GM23248 (cell line): ENCODE measurements around the gene ADAMTS7. TPM values are rescaled to one million over a fixed set of nuclear protein-coding genes. Genes with fewer than 3 reads are reported as not detected.
"Not testable (repeated sequence)": the region's sequence is repeated elsewhere in the genome, so short reads cannot be mapped to it uniquely, and the experiment has no call there.

ENCODE experiments used
- DNase-seq: peaks from one replicate; pipeline ENCODE4 v3.0.0-alpha.2; 2015
- H2AFZ ChIP-seq: fragments of 200-600 bp; sonication (generic); 2 replicates; pipeline ENCODE4 v1.6.1; 2016; ENCODE audit warnings: antibody characterized with exemption
- H3F3A ChIP-seq: fragments of 200-600 bp; sonication (generic); 2 replicates; pipeline ENCODE4 v1.6.1; 2016; ENCODE audit warnings: mild to moderate bottlenecking, antibody characterized with exemption, mixed run types; ENCODE audit not compliant: insufficient read depth
- H3K27ac ChIP-seq: fragments of 200-600 bp; sonication (generic); 2 replicates; pipeline ENCODE4 v1.5.1; 2016; ENCODE audit warnings: mild to moderate bottlenecking
- H3K27me3 ChIP-seq: fragments of 200-600 bp; sonication (generic); replicated peaks from 2 replicates; pipeline ENCODE4 v1.6.1; 2016; ENCODE audit warnings: mild to moderate bottlenecking; ENCODE audit not compliant: insufficient read depth
- H3K36me3 ChIP-seq: fragments of 200-600 bp; sonication (generic); 2 replicates; pipeline ENCODE4 v1.6.1; 2016; ENCODE audit warnings: low read depth, mild to moderate bottlenecking
- H3K4me1 ChIP-seq: fragments of 200-600 bp; sonication (generic); 2 replicates; pipeline ENCODE4 v1.6.1; 2016; ENCODE audit warnings: mild to moderate bottlenecking; ENCODE audit not compliant: insufficient read depth
- H3K4me2 ChIP-seq: fragments of 200-600 bp; sonication (generic); one replicate; pipeline ENCODE4 v1.6.1; 2016; ENCODE audit warnings: mild to moderate bottlenecking; ENCODE audit not compliant: unreplicated experiment
- H3K4me3 ChIP-seq: fragments of 200-600 bp; sonication (generic); 2 replicates; pipeline ENCODE4 v1.5.1; 2016; ENCODE audit warnings: mild to moderate bottlenecking
- H3K79me2 ChIP-seq: fragments of 200-600 bp; sonication (generic); 2 replicates; pipeline ENCODE4 v1.6.1; 2016; ENCODE audit warnings: mild to moderate bottlenecking; ENCODE audit not compliant: insufficient read depth
- H3K9ac ChIP-seq: fragments of 200-600 bp; sonication (generic); 2 replicates; pipeline ENCODE4 v1.6.1; 2016; ENCODE audit warnings: mild to moderate bottlenecking
- H3K9me2 ChIP-seq: fragments of 200-600 bp; sonication (generic); 2 replicates; pipeline ENCODE4 v1.6.1; 2016; ENCODE audit warnings: mixed run types, mild to moderate bottlenecking, moderate library complexity; ENCODE audit not compliant: insufficient read depth
- H3K9me3 ChIP-seq: fragments of 200-600 bp; sonication (generic); one replicate; pipeline ENCODE4 v1.6.1; 2017; ENCODE audit warnings: low read depth
- H4K20me1 ChIP-seq: fragments of 200-600 bp; sonication (generic); 2 replicates; pipeline ENCODE4 v1.6.0; 2016; ENCODE audit not compliant: insufficient read depth
- EZH2 ChIP-seq: fragments of 200-600 bp; sonication (generic); IDR thresholded peaks from 2 replicates; pipeline ENCODE4 v1.6.1; 2018; ENCODE audit warnings: antibody characterized with exemption, mild to moderate bottlenecking; ENCODE audit not compliant: insufficient read depth, poor library complexity, severe bottlenecking
- EZH2phosphoT487 ChIP-seq: fragments of 200-600 bp; sonication (generic); IDR thresholded peaks from 2 replicates; pipeline ENCODE4 v1.6.1; 2018; ENCODE audit warnings: antibody characterized with exemption, moderate library complexity, mild to moderate bottlenecking, low read depth; ENCODE audit not compliant: insufficient read depth
- WGBS, 2 experiments: methylation state at CpG; one replicate each; pipeline ENCODE4 v1.1.6; 2015 to 2017; ENCODE audit warnings: low lambda C conversion rate in 2 of 2, low coverage in 1 of 2; ENCODE audit errors: missing lambda C conversion rate in 2 of 2; 5-methylcytosine and 5-hydroxymethylcytosine counted together
- in situ Hi-C: fragments of 300-500 bp; cut with MboI; formaldehyde crosslinking; loops from 2 replicates; pipeline ENCODE4 v1.15.0; 2020
- polyA plus RNA-seq: library from polyadenylated mRNA; unstranded; fragments of >200 nt; fragmentation: Nextera tagmentation; extraction: Ambion mirVana; gene quantifications from 2 replicates; pipeline ENCODE4 v1.2.1, GENCODE V29; 2016
- total RNA-seq: library from RNA; depleted of rRNA; stranded (reverse); fragments of >200 nt; shearing (Covaris generic); gene quantifications from 2 replicates; pipeline ENCODE4 v1.2.3, GENCODE V29; 2014

The ADAMTS7 gene
- total and polyA plus RNA-seq, 2 experiments from 2014 or later = 0.89 to 2.4 TPM

DNA sequence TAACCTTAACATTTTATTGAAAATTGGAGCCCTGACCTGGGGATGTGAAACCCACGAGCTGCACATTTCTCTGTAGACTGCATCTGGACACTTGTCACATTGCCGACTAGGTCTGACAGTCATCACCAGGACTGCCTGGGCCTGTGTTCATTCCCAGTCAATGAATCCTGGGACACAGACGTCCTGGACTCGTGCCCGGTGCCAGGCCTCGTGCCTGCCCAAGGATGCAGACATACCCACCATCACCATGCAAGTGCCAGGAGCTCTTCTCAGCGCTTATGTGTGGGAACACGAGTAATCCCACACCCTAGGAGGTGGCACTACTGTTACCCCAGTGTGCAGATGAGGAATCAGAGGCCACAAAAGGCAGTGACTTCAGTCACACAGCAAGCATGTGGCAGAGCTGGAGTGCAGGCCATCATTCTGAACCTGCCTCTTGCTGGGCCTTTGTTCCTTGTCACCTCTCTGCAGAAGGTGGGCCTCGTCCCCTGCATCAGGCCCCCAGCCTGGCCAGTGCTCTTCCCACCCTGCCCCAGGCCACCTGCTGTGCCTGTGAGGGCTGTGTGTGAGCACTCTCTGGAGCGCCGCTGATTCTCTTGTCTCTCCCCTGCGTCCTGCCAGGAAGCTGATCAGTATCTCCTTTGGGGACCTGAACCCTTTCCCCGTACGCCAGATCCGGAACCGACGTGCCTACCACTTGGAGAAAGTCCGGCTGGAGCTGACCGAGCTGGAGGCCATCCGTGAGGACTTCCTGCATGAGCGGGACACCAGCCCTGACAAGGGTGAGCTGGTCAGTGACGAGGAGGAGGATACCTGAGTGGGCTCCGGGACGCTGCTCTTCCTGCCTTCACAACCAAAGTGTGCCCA is 58.5 kb downstream of the ADAMTS7 start:
- Histone ChIP-seq H3K4me3 (no peak overlapping the region), H3K9me2 (no peaks in the 10 kb centered on the region), H3K79me2 (no peaks in the 10 kb centered on the region), H3K4me2 (no peak overlapping the region), H3K27ac (no peak overlapping the region), H3K9me3 (no peaks in the 10 kb centered on the region), H3F3A (no peaks in the 10 kb centered on the region; the same call in 1 of the 2 replicates), H4K20me1 (no peaks in the 10 kb centered on the region), H3K36me3 (no peaks in the 10 kb centered on the region), H3K4me1 (peaks cover 21% of the 10 kb centered on the region), H2AFZ (no peak overlapping the region), H3K27me3 (no peaks in the 10 kb centered on the region), H3K9ac (no peak overlapping the region)
- TF ChIP-seq EZH2phosphoT487 (no peak), EZH2 (no peak)
- DNase-seq = no peak
- in situ Hi-C loops = no loop called here
- 79 to 86% methylated on average over 17 to 24 of the region's 24 CpGs for WGBS, 2 experiments

GRCh38 chr15:78751602-78751979 is 59.7 kb downstream of the ADAMTS7 start:
- in situ Hi-C loops = no loop called here
- Histone ChIP-seq H3K79me2 (no peaks in the 10 kb centered on the region), H3K27me3 (no peaks in the 10 kb centered on the region), H3K4me2 (no peak overlapping the region), H3K9me3 (no peaks in the 10 kb centered on the region), H3K27ac (no peak overlapping the region), H3F3A (no peaks in the 10 kb centered on the region; the same call in 1 of the 2 replicates), H2AFZ (no peak overlapping the region), H3K9ac (no peak overlapping the region), H3K4me3 (no peak overlapping the region), H3K9me2 (no peaks in the 10 kb centered on the region), H3K36me3 (no peaks in the 10 kb centered on the region), H3K4me1 (peaks cover 14% of the 10 kb centered on the region; the same call in 1 of the 2 replicates), H4K20me1 (no peaks in the 10 kb centered on the region)
- TF ChIP-seq EZH2phosphoT487 = no peak
- TF ChIP-seq EZH2 = no peak
- DNase-seq = no peak
- WGBS, 2 experiments = 42 to 60% methylated on average over 9 to 13 of the region's 13 CpGs

DNA sequence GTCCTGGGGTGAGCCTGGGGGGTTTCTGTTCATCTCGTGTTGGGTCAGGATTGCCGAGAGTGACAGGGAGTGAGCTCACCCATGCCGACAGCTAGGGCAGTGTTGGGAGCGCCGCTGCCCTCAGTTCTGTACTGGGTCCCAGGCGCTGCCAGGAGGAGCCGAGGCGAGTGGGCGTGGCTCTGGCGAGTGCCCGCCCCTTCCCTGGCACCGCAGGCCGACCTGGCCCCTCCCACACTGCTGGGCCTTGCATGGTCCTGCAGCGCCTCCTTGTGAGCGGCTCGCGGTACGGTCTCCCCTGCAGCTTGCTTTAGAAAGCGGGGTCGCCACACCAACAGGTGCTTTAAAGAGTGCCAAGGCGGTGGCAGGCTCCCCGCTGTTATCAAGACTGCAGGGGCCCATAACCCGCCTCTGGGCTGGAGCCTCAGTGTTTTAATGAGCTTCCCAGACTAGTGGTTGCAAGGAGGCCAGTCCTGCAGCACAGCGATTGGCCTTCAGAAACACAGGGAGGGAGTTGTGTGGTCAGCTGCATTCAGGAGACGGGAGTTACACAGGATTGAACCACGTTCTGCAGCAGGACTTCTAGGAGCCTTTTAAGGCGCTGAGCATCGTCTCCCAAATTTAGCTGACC is 60.2 kb downstream of the ADAMTS7 start:
- Histone ChIP-seq H2AFZ (peak overlapping the region; percentile 66; the same call in 1 of the 2 replicates), H3K4me2 (peak overlapping the region; percentile 58), H3K4me3 (peak overlapping the region; percentile 54)
- H3K27ac ChIP-seq, H3K9ac ChIP-seq, H3K79me2 ChIP-seq, H3K9me2 ChIP-seq, H3K9me3 ChIP-seq, in situ Hi-C loops, H3K36me3 ChIP-seq, H4K20me1 ChIP-seq, H3K27me3 ChIP-seq, H3K4me1 ChIP-seq, H3F3A ChIP-seq: not testable (repeated sequence)
- peak; percentile 93 for DNase-seq
- WGBS, 2 experiments = 14 to 16% methylated on average over 14 to 28 of the region's 28 CpGs

DNA sequence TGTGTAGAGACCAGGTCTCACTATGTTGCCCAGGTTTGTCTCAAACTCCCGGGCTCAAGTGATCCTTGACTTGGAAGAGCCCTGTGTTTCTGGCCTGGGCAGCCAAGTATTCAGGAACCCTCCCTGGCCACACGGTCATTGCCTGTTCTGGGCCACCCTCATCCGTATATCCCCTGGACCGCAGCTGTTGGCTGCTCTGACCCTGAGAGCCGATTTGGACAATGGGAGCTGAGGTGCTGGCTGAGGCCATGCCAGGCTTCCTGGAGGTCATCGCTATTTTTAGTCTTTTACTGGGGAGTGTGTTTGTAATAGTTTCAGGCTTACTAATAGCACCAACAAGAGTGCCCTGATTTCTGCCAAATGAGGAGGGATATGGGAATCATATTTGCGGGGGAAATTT is 60.7 kb downstream of the ADAMTS7 start:
- Histone ChIP-seq H3K4me3 (peak overlapping the region; percentile 54), H4K20me1 (no peaks in the 10 kb centered on the region), H3K4me2 (peak overlapping the region; percentile 58), H2AFZ (peak overlapping the region; percentile 66; the same call in 1 of the 2 replicates), H3K9me2 (no peaks in the 10 kb centered on the region), H3K79me2 (no peaks in the 10 kb centered on the region), H3F3A (no peaks in the 10 kb centered on the region), H3K27me3 (no peaks in the 10 kb centered on the region), H3K4me1 (peaks cover 7% of the 10 kb centered on the region; the same call in 1 of the 2 replicates), H3K36me3 (no peaks in the 10 kb centered on the region), H3K9ac (no peak overlapping the region), H3K27ac (no peak overlapping the region), H3K9me3 (no peaks in the 10 kb centered on the region)
- 41 to 42% methylated on average over 7 of the region's 7 CpGs for WGBS, 2 experiments
- peak; percentile 55 for DNase-seq
- TF ChIP-seq EZH2 = no peak
- no peak for TF ChIP-seq EZH2phosphoT487
- in situ Hi-C loops = no loop called here
